DOHH2 (cell line): Measurements from ENCODE around the gene NRL.

Source experiments
- H3F3A ChIP-seq: fragments of 200-600 bp; sonication (generic), shearing (Covaris generic); 2 replicates; pipeline ENCODE4 v1.6.0; 2016; ENCODE audit warnings: antibody characterized with exemption, mild to moderate bottlenecking; ENCODE audit not compliant: control insufficient read depth, insufficient read depth
- H3K27ac ChIP-seq: fragments of 200-600 bp; sonication (generic); 2 replicates; pipeline ENCODE4 v1.5.1; 2014; ENCODE audit warnings: low read depth, mild to moderate bottlenecking, low read length, moderate library complexity
- H3K27me3 ChIP-seq: fragments of 200-600 bp; sonication (generic); 2 replicates; pipeline ENCODE4 v1.6.1; 2014; ENCODE audit warnings: mild to moderate bottlenecking, low read length, mixed read lengths; ENCODE audit not compliant: control insufficient read depth
- H3K36me3 ChIP-seq: fragments of 200-600 bp; sonication (generic); 2 replicates; pipeline ENCODE4 v1.6.1; 2014; ENCODE audit warnings: mild to moderate bottlenecking, low read length, moderate library complexity, mixed read lengths; ENCODE audit not compliant: control insufficient read depth
- H3K4me1 ChIP-seq: fragments of 200-600 bp; sonication (generic); 2 replicates; pipeline ENCODE4 v1.6.1; 2014; ENCODE audit warnings: mild to moderate bottlenecking, low read length, mixed read lengths; ENCODE audit not compliant: control insufficient read depth
- H3K4me2 ChIP-seq: fragments of 200-600 bp; sonication (generic); 2 replicates; pipeline ENCODE4 v1.6.0; 2014; ENCODE audit warnings: mild to moderate bottlenecking, low read length, moderate library complexity
- H3K4me3 ChIP-seq: fragments of 200-600 bp; sonication (generic); 2 replicates; pipeline ENCODE4 v1.5.1; 2014; ENCODE audit warnings: mild to moderate bottlenecking, low read length, mixed read lengths
- H3K79me2 ChIP-seq: fragments of 200-600 bp; sonication (generic); 2 replicates; pipeline ENCODE4 v1.6.1; 2014; ENCODE audit warnings: mild to moderate bottlenecking, low read length, mixed read lengths; ENCODE audit not compliant: control insufficient read depth
- H3K9me2 ChIP-seq: fragments of 200-600 bp; sonication (generic); replicated peaks from 2 replicates; pipeline ENCODE4 v1.6.1; 2014; ENCODE audit warnings: mild to moderate bottlenecking, low read length, mixed read lengths; ENCODE audit not compliant: control insufficient read depth
- H3K9me3 ChIP-seq: fragments of 200-600 bp; sonication (generic); 2 replicates; pipeline ENCODE4 v1.6.1; 2014; ENCODE audit warnings: antibody characterized with exemption, low read length, mixed read lengths; ENCODE audit not compliant: control insufficient read depth, insufficient read depth
- H4K20me1 ChIP-seq: fragments of 200-600 bp; sonication (generic); 2 replicates; pipeline ENCODE4 v1.6.0; 2014; ENCODE audit warnings: low read depth, mild to moderate bottlenecking, antibody characterized with exemption, low read length, moderate library complexity; ENCODE audit not compliant: control insufficient read depth, insufficient read depth
- CTCF ChIP-seq: fragments of 200-600 bp; sonication (generic); IDR thresholded peaks from one replicate; pipeline ENCODE4 v1.5.1; 2014; ENCODE audit warnings: antibody characterized with exemption, mild to moderate bottlenecking, low read depth, low read length; ENCODE audit not compliant: poor library complexity, severe bottlenecking
- EZH2phosphoT487 ChIP-seq: fragments of 200-600 bp; sonication (generic); IDR thresholded peaks from 2 replicates; pipeline ENCODE4 v1.6.1; 2017; ENCODE audit warnings: borderline replicate concordance, mild to moderate bottlenecking, antibody characterized with exemption, low read length, moderate library complexity, mixed read lengths

The NRL gene

GRCh38 chr14:24139272-24139934, 24.7 kb upstream of the NRL start:
- peak overlapping the region; percentile 79 for H3K4me2 ChIP-seq
- H3K27me3 ChIP-seq, result no peaks in the 10 kb centered on the region
- H3K9me3 ChIP-seq, result no peaks in the 10 kb centered on the region
- no peak overlapping the region for H3K27ac ChIP-seq
- H3K9me2 ChIP-seq, result no peaks in the 10 kb centered on the region
- no peaks in the 10 kb centered on the region for H4K20me1 ChIP-seq
- H3K4me3 ChIP-seq, result peak overlapping the region; percentile 97
- H3K36me3 ChIP-seq, result peaks cover 59% of the 10 kb centered on the region
- peaks cover 34% of the 10 kb centered on the region for H3K4me1 ChIP-seq
- TF ChIP-seq EZH2phosphoT487, result no peak
- no peak for TF ChIP-seq CTCF
- peaks cover 38% of the 10 kb centered on the region for H3K79me2 ChIP-seq
- peaks cover 5% of the 10 kb centered on the region; the same call in 1 of the 2 replicates for H3F3A ChIP-seq

- Histone ChIP-seq H3K9me2 (no peaks in the 10 kb centered on the region), H3K36me3 (peaks cover 52% of the 10 kb centered on the region), H3K4me2 (peak overlapping the region; percentile 79; the same call in 1 of the 2 replicates), H3F3A (peaks cover 5% of the 10 kb centered on the region; the same call in 1 of the 2 replicates), H3K27me3 (no peaks in the 10 kb centered on the region), H3K27ac (no peak overlapping the region), H3K79me2 (peaks cover 38% of the 10 kb centered on the region), H3K9me3 (no peaks in the 10 kb centered on the region), H3K4me3 (no peak overlapping the region), H3K4me1 (peaks cover 34% of the 10 kb centered on the region), H4K20me1 (no peaks in the 10 kb centered on the region)
- TF ChIP-seq EZH2phosphoT487, result no peak
- no peak for TF ChIP-seq CTCF
Observed at GRCh38 chr14:24138396-24139271, 23.9 kb upstream of the NRL start.

- H3K4me3 ChIP-seq, result no peak overlapping the region
- H3K27ac ChIP-seq, result no peak overlapping the region
- no peaks in the 10 kb centered on the region for H3K9me3 ChIP-seq
- H3K79me2 ChIP-seq, result peaks cover 38% of the 10 kb centered on the region
- H4K20me1 ChIP-seq, result no peaks in the 10 kb centered on the region
- TF ChIP-seq EZH2phosphoT487, result no peak
- no peak for TF ChIP-seq CTCF
- peaks cover 34% of the 10 kb centered on the region for H3K4me1 ChIP-seq
- H3F3A ChIP-seq, result peaks cover 5% of the 10 kb centered on the region; the same call in 1 of the 2 replicates
- H3K36me3 ChIP-seq, result peaks cover 43% of the 10 kb centered on the region
- H3K9me2 ChIP-seq, result no peaks in the 10 kb centered on the region
- H3K27me3 ChIP-seq, result no peaks in the 10 kb centered on the region
- peak overlapping the region; percentile 95 for H3K4me2 ChIP-seq
Observed at GRCh38 chr14:24137529-24138395, 23.0 kb upstream of the NRL start.
